NCI-H1436 treated with DMSO at 0.1 percent for 48 hours (cell line): ENCODE data around the gene GRIP1.
A peak's percentile ranks its signal among the peaks of the same experiment; 100 is the strongest.

ENCODE experiments used
- DNase-seq: peaks from one replicate; lab custom pipeline; 2025; lab: John Stamatoyannopoulos, UW

GRIP1 gene

GRCh38 chr12:66693901-66694513 is 15.1 kb upstream of the GRIP1 start:
- peak; percentile 26 for DNase-seq

DNA sequence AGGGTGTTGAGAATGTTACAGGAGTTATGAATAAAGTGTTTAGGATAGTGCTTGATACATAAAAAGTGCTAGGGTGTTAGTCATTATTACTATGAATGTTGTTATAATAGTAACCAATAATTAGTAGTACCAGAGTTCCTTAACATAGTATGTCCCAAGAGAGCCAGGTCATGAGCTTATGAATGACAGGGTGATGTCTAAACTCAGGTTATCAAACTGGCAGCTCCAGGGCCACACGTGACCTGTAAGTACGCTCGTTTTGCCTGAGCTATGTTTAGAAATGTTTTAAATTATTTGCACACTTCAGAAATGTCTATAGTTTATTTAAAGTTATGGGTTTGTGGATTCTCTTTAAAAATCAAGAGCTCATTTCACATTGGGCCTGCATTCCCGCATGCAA is 14.1 kb upstream of the GRIP1 start:
- DNase-seq, result no peak

GRCh38 chr12:66692170-66692569 is 13.3 kb upstream of the GRIP1 start:
- DNase-seq, result no peak

DNA sequence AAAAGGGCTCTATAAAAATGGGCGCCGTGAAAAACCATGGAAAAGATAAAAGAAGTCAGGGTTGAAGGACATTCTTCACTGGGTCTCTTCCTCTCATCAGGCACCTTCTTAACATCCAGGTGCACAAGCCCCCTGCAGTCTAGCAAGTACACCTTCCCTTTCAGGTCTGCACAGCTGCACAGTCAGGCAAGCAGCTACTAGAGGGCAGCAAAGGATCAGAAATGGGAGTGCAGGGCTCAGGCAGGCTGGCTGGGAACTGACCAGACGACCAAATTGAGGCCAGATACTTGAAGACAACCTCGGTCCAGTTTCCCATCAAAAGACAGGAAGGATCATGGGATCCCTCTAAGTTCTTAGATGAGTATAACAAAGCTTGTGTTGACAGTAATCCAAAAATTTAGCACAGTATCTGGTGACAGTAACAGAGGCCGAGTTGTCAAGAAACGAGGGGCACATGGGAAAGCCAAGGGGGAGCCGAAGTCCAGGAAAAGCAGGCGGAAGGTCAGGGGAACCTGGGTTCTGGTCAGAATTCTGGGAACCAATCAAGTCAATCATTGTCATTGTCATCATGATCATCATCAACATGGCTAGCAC is 10.1 kb upstream of the GRIP1 start:
- no peak for DNase-seq

DNA sequence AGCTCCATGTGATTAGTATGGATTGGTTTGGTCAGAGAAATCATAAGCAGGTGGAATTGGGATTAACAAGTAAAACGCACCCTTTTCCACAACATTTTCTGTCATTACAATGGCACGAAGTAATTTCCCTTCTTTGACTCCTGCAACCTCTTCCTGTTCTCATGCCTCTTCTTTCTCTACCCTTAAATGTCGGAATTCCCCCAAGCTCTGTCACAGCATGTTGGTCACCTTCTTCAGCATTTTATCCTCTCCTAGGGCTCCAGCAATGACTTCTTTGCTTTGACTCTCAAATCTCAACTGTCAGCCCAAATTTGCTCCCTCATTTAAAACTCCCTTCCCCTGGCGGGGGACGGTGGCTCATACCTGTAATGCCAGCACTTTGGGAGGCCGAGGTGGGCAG is 5.3 kb upstream of the GRIP1 start:
- no peak for DNase-seq

DNA sequence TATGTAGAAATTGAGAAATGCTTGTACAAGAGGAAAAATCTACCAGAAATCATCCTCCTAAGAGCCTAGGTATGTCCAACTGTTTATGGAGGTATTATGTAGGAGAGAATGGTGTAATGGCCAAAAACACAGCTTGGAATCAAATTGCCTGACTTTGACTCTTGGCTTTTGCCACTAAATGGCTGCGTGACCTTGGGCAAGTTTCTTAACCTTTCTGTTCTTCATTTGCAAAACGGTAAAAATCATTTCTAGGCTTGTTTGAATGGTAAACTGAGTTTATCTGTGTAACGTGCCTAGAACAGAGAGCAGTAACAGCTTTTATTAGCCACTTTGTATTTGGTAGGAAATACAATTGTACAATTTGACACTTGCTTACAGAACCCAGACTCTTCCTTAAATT is 4.9 kb upstream of the GRIP1 start:
- DNase-seq, result no peak

GRCh38 chr12:66683073-66683472 is 4.2 kb upstream of the GRIP1 start:
- no peak for DNase-seq

DNA sequence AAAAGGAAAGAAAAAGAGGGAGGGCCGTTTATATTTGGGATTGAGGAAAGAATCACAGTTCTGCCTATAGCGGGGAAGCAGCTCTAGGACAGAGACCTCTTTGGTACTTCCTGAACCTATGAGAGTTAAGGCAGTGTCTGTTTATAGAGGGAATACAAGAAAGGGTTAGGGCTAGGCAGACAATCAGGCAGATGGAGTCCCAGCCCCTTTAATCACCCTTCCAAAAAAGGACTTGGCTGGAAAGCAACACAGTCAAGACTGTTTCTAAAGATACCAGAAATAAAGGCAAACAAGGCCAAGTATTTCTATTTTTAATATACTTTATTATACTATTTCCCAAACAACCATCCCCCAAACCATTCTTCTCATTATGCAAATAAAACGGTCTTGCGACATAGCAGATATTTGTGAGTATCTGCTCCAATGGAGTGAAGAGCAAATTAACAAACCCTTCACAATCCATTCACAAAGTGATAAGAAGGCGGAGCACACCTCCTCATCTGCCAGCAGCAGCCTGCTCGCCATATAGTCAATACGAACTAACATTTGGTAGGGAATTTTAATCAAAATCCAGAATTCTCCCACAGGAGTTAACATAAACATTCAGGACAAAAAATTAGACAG is 697 bp upstream of the GRIP1 start:
- no peak for DNase-seq

- no peak for DNase-seq
Measured at GRCh38 chr12:66676241-66676640, 2.6 kb downstream of the GRIP1 start.

- no peak for DNase-seq
Measured at GRCh38 chr12:66674495-66675122, 4.3 kb downstream of the GRIP1 start.

DNA sequence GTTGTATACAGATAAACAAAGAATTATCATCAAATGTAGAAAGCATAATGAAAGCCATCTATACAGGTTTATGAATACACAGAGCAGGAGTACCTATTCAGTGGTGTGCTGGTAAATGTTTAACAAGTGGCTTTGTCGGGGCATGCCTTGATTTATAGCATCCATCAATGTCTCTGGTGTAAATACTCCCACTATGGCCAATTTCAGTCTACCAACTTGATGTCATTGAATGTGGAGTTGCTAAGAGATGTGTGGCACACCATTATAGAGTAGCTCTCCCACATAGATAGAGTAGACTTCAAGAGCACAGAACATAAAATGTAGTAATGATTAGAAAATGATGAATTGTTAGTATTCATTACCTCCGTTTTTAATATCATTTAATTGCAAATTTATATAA is 9.3 kb downstream of the GRIP1 start:
- peak; percentile 86 for DNase-seq

DNA sequence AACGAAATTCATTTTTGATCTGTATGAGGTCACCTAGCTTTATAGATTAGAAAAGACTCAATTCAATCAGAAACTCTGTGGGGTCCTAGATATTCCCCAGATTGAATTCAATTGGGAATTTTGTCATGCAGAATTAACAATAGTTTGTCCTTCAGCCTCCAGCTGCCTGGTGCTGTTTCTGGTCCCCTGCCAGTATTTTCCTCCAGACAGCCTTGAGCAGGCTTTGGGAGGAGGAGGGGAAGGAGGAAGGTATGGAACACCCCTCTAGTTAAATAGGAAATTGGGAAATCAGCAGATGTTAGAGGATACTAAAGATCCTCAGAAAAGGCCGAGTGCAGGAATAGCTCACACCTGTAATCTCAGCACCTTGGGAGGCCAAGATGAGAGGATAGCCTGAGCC is 10.6 kb downstream of the GRIP1 start:
- no peak for DNase-seq

DNA sequence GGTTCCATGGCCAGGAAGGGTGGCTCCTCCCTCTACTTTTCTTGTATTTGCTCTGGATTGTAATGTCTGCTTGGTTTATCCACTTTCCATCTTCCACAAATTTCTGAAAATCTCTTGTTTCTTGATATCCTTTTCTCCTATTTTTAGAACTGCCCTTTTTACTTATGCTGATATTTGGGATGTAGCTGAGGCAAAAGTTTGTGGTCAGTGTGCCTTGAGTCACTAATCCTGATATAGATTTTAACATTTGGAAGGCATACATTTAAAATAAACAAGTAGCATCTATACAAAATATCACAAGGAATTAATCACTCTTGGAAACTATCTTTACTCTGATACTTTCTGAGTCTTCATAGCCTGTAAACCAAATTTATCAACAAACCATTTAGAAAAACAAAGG is 11.0 kb downstream of the GRIP1 start:
- DNase-seq, result no peak

GRCh38 chr12:66666481-66666880 is 12.4 kb downstream of the GRIP1 start:
- DNase-seq, result no peak

GRCh38 chr12:66665435-66665985 is 13.4 kb downstream of the GRIP1 start:
- no peak for DNase-seq

DNA sequence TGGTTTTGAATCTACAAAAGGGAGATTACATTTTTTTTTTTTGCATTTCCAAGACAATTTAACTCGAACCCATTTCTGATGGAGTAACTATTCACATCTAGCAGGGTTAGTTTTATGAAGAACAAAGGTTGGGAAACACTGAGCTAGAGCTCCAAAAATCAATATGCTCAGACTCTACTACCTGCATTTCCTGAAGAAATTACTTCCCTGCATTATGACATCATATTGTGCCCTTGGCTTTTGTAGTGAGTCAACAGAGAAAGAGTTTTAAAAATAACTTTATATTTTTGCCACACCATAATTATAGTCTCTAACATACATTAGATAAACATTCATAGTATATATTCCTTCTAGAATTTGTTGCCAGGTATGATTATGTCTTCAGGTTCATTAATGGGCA is 14.8 kb downstream of the GRIP1 start:
- DNase-seq, result no peak

- no peak for DNase-seq
Measured at GRCh38 chr12:66663611-66664010, 15.3 kb downstream of the GRIP1 start.

- no peak for DNase-seq
Measured at GRCh38 chr12:66662729-66663128, 16.1 kb downstream of the GRIP1 start.

DNA sequence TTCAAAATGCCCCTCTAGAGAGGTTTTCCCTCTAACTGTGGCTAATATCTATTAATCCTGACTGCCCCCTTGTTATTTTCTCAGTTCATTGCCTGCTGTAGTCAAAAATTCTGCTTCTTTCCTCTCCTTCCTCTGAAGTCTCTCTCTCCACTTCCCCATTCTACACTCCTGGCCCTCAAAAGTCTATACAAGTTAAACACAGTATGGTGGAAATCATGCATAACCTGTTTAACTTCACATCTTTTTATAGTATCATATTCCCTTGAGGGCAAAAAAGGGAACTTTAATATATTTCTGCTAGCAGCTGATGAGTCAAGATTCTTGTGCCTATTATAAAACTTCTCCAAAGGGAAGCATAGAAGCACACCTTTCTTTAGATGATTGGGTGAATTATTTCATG is 16.7 kb downstream of the GRIP1 start:
- no peak for DNase-seq

DNA sequence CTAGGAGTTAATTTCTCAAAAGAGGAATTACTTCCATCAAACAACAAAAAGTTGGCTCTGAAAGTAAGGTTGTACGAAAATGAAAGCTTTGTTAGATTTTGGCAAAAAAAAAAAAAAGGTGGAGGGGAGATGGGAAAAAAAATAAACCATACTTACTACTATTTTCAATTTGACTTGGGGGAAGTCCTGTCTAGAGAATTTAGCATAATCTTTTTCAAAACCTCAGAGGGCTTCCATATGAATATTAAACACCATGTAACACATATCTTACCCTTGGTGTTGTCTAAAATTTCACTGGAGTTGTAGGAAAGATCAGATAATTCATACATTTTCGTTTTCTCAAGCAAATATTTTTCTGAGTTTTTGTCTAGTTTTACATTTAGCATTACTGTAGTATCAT is 17.5 kb downstream of the GRIP1 start:
- no peak for DNase-seq

DNA sequence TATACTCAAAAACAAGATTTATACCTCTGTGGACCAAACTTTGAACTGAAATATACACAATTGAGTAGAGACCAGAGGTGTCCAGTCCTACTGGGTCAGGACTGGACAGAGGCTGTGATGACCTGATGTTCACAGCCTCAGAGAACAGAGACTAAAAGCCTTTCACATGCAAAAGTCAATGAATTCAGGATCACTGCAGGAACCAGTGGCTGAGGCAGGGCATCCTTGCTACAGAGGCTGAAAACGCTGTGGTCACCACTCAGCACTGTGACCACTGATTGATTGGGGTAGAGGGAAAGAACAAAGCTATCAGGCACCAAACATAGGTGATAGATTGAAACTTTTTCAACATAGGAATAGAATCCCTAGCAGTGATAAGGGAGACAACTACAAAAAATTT is 25.1 kb downstream of the GRIP1 start:
- DNase-seq, result no peak

DNA sequence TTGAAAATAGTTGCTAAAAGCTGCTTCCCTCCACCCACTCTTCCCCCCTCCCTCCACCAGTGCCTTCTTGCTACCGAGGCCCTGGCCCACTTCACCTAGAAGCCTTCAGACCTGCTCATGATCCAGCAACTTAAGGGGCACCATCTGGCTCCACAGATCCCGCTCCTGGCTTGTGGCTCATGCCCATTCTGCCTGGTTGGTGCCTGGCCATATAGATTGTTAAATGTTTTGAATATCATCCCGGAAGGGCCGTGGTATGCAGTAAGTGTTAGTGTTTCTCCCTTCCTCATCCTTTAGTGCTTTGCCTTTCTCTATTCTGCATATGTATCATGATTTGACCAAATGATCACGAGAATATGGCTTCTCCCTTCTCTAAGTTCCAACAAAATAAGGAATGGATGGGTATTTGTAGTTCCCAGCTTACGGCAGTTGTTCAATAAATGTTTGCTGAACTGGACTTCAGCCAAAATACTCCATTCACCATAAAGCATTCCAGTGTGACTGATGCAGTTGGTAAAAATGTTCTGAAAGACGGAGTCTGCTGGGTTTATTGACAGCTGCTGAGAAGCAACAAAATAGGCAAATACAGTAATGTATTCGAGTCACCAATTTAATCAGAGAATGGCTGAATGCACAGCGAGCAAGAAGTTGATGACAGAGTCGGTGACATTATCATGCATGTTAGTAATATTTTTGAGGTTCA is 30.7 kb downstream of the GRIP1 start:
- no peak for DNase-seq
